Epithelial cell of proximal tubule (primary cell): ENCODE results near the gene CEBPZOS. TPM values are rescaled to one million over a fixed set of nuclear protein-coding genes. Genes with fewer than 3 reads are reported as not detected.
"Not testable (repeated sequence)": the region's sequence is repeated elsewhere in the genome, so short reads cannot be mapped to it uniquely, and the experiment has no call there.

ENCODE experiments used
- DNase-seq: peaks from one replicate; pipeline ENCODE4 v3.0.0-alpha.2; 2011; ENCODE audit warnings: low read depth
- H3K4me3 ChIP-seq: 2 replicates; pipeline ENCODE4 v1.5.1; 2011; ENCODE audit warnings: low read depth, mild to moderate bottlenecking, low read length
- CTCF ChIP-seq: conservative IDR thresholded peaks from 2 replicates; pipeline ENCODE4 v1.5.1; 2012; ENCODE audit warnings: low read depth, mild to moderate bottlenecking, low read length
- total RNA-seq: library from RNA; depleted of rRNA; stranded (reverse); fragments of >200 nt; gene quantifications from 2 replicates; pipeline ENCODE4 v1.2.3, GENCODE V29; 2015

CEBPZOS gene
- total RNA-seq, 1 donor from 2014 or later, result 17.6 TPM

- TF ChIP-seq CTCF, result no peak
- H3K4me3 ChIP-seq, result no peak overlapping the region
- DNase-seq, result no peak
Measured at GRCh38 chr2:37224063-37224462, 27.8 kb downstream of the CEBPZOS start.

- not testable (repeated sequence) for DNase-seq, H3K4me3 ChIP-seq
Measured at GRCh38 chr2:37225129-37225528, 28.8 kb downstream of the CEBPZOS start.

DNA sequence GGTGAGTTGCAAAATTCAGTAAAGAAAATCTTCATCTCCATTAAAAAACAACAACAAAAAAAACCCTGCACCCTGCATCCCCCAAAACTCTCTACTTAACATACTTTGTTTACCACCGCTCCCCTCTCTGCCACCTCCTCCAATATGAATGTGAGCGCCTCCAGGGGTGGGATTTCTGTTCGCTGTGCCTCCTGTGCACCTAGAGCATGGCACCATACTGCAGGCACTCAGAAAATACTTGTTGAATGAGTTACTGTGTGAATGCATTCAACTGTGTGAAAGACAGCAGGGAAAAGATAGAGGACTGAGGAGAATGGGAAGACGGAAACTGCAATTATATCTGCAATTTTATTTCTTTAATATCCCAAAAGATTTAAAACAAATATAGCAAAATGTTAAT is 30.6 kb downstream of the CEBPZOS start:
- H3K4me3 ChIP-seq, result no peak overlapping the region
- DNase-seq, result no peak
- no peak for TF ChIP-seq CTCF

- TF ChIP-seq CTCF, result no peak
Measured at GRCh38 chr2:37228788-37229187, 32.5 kb downstream of the CEBPZOS start.

DNA sequence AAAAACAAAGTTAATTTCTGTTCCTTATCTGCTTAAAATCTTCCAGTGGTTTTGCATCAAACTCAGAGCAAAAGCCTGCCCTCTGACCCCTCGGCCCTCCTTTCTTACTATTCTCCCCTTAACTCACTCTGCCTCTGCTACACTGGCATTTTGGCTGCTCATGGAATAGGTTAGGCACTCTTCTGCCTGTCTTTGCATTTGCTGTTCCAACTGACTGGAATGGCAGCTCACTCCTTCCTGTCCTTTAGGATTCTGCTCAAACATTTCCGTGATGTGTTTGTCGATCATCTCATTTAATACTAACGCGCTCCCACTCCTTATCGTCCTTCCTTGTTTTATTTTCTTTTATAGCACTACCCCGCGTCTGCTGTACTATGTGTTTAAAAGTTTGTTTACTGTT is 34.3 kb downstream of the CEBPZOS start:
- TF ChIP-seq CTCF, result no peak
- no peak for DNase-seq
- peak overlapping the region; percentile 68 for H3K4me3 ChIP-seq

More at GRCh38 chr2:37228788-37229187, 32.5 kb downstream of the CEBPZOS start:
- DNase-seq, result no peak
- H3K4me3 ChIP-seq, result no peak overlapping the region

GRCh38 chr2:37231241-37232130 is 35.2 kb downstream of the CEBPZOS start, which contains the start of the genes CEBPZ and NDUFAF7:
Gene CEBPZ (minus strand): TSS chr2:37231596. CDS start chr2:37231567, 29 bp downstream.
Gene NDUFAF7 (plus strand): TSS chr2:37231658. CDS start chr2:37231706, 48 bp downstream.
- peak within 1 kb of the TSS; percentile 68 for H3K4me3 ChIP-seq
- no peak for TF ChIP-seq CTCF

DNA sequence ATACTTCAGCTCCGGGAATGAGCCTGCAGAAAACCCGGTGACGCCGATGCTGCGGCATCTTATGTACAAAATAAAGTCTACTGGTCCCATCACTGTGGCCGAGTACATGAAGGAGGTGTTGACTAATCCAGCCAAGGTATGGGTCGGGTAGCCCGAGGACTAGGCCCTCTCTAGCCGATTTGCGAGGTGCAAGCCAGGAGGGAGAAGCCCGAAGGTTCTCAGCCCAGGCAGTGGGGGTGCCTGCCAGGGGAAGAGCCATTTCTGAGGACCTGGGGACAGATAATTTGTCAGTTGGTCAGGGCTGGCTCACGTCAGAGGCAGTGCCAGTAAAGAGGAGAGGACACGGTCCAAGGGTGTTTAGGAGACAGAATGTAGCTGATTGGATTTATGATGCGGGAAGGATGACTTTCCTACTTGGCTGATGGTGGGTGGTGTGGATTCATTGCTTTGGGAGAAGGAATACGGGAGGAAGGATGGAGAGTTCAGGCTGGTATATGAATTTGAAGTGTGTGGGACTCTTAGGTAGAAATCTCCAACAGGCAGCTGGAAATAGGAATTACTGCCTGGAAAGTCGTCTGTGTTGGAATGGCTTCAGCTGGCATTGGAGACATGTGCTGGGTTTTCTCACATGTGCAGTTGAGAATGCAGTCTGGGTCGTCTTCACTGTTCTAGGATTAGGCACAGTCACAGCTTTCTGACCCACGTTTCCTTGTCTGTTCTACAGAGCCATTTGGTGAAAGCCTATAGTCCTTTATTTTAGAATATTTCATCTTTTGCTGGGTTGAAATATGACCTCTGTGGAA is 36.0 kb downstream of the CEBPZOS start:
- DNase-seq, result no peak
- H3K4me3 ChIP-seq, result peak overlapping the region; percentile 68
- no peak for TF ChIP-seq CTCF

More at GRCh38 chr2:37231241-37232130, 35.2 kb downstream of the CEBPZOS start, which contains the start of the genes CEBPZ and NDUFAF7:
- DNase-seq, result peak; percentile 67
